Upper lobe of left lung (tissue), 6 donors: ENCODE results near the gene CCDC158. TPM values are rescaled to one million over a fixed set of nuclear protein-coding genes. Genes with fewer than 3 reads are reported as not detected.

Experiments
- ATAC-seq, 2 donors: fragments of 200-7000 bp; cut with Tn5 transposase; one replicate each; pipeline ENCODE4 v1.9.1; 2022; ENCODE audit warnings: mild to moderate bottlenecking in 2 of 2, moderate library complexity in 2 of 2; ENCODE audit not compliant: low FRiP score in 2 of 2
- DNase-seq, 2 donors: peaks; one replicate each; pipeline ENCODE4 v3.0.0-alpha.2; 2019 to 2020
- H3K27ac ChIP-seq, 4 donors: fragments of 200-600 bp; sonication (generic); one replicate each; pipeline ENCODE4 v1.5.1; 2016 to 2019
- H3K27me3 ChIP-seq, 4 donors: fragments of 200-600 bp; sonication (generic); one replicate each; pipeline ENCODE4 v1.5.1; 2017 to 2019
- H3K36me3 ChIP-seq, 4 donors: fragments of 200-600 bp; sonication (generic); one replicate each; pipeline ENCODE4 v1.5.1; 2016 to 2019
- H3K4me1 ChIP-seq, 4 donors: fragments of 200-600 bp; sonication (generic); one replicate each; pipeline ENCODE4 v1.5.1; 2018 to 2019
- H3K4me3 ChIP-seq, 4 donors: fragments of 200-600 bp; sonication (generic); one replicate each; pipeline ENCODE4 v1.5.1; 2017 to 2019; ENCODE audit warnings: mild to moderate bottlenecking in 2 of 4, moderate library complexity in 1 of 4
- H3K9me3 ChIP-seq, 4 donors: fragments of 200-600 bp; sonication (generic); one replicate each; pipeline ENCODE4 v1.5.1; 2018 to 2019
- EP300 ChIP-seq, 4 donors: sonication (generic); formaldehyde crosslinking; IDR thresholded peaks; one replicate each; pipeline ENCODE4 v1.5.1; 2017; ENCODE audit warnings: antibody characterized with exemption in 4 of 4, control low read depth in 2 of 4
- POLR2A ChIP-seq, 4 donors: fragments of 450-650 bp; IDR thresholded peaks; one replicate each; pipeline ENCODE4 v1.5.1; 2016 to 2017; ENCODE audit warnings: antibody characterized with exemption in 4 of 4, mild to moderate bottlenecking in 2 of 4
- POLR2AphosphoS5 ChIP-seq, 2 donors: sonication (generic); formaldehyde crosslinking; IDR thresholded peaks; one replicate each; pipeline ENCODE4 v1.5.1; 2017; ENCODE audit warnings: antibody characterized with exemption in 2 of 2
- WGBS, 2 donors: methylation state at CpG; one replicate each; pipeline ENCODE4 v1.1.5; 2017 to 2018; 5-methylcytosine and 5-hydroxymethylcytosine counted together
- total RNA-seq, 6 donors: library from RNA; depleted of rRNA in 4 of 6; stranded (reverse); fragments of >200 nt in 4 of 6; gene quantifications; one replicate each; pipeline versions ENCODE4 v1.1.0 to v1.2.1, GENCODE V29; 2016 to 2021
- TF ChIP-seq, protein P1 (sequence below), 6 experiments: fragments of 450-650 bp in 4 of 6; fragments of 200-600 bp in 2 of 6; sonication (generic) in 2 of 6; IDR thresholded peaks; one replicate each; pipeline ENCODE4 v1.5.1; 2016 to 2019; ENCODE audit warnings: antibody characterized with exemption in 6 of 6
- donor health status: DM: no; HTN: no; CAD: no; lungs with moderate emphysema.
- donor health status: DM: no; HTN: yes; CAD: no; lungs with severe emphysema.

Gene CCDC158
- total RNA-seq, 6 donors from 2014 or later = 0.11 to 1.0 (median 0.37) TPM; not detected in 1

DNA sequence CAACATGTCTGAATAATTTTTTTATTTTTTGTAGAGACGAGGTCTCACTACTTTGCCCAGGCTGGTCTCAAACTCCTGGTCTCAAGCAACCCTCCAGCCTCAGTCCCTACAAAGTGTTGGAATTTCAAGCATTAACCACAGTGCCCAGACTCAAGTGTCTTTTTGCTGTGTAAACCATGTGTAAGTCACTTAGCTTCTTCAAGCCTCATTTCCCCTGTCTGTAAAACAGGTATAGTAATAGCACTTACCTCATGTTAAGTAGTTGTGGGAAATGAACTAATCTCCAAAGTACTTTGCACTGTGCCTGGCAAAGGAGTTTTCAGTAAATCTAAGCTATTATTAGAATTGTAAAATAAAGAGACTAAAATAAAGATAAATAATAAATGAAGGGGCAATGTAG lies 78.8 kb downstream of the CCDC158 start:
- Histone ChIP-seq H3K9me3 (no peaks in the 10 kb centered on the region), H3K36me3 (no peaks in the 10 kb centered on the region), H3K4me3 (no peak overlapping the region), H3K27ac (no peak overlapping the region), H3K4me1 (no peaks in the 10 kb centered on the region), H3K27me3 (no peaks in the 10 kb centered on the region)
- peak in 1 of 2 donors; percentile 42 for DNase-seq
- no peak for TF ChIP-seq POLR2A (IDR thresholded peaks at IDR 0.05)
- peak; percentile 34 to 76 (median 48) for TF ChIP-seq EP300 (IDR thresholded peaks at IDR 0.05)
- peak in 1 of 2 donors; percentile 33 for TF ChIP-seq POLR2AphosphoS5 (IDR thresholded peaks at IDR 0.05)
- peak in 1 of 2 donors; percentile 69 for ATAC-seq
- WGBS, 2 donors = 42 to 70% methylated on average over 1 of the region's 1 CpG

GRCh38 chr4:76341063-76341462 lies 79.9 kb downstream of the CCDC158 start:
- Histone ChIP-seq H3K27me3 (no peaks in the 10 kb centered on the region), H3K4me3 (no peak overlapping the region), H3K36me3 (no peaks in the 10 kb centered on the region), H3K4me1 (no peaks in the 10 kb centered on the region), H3K9me3 (no peaks in the 10 kb centered on the region), H3K27ac (no peak overlapping the region)
- TF ChIP-seq POLR2AphosphoS5 (IDR thresholded peaks at IDR 0.05) (no peak), EP300 (IDR thresholded peaks at IDR 0.05) (no peak), POLR2A (IDR thresholded peaks at IDR 0.05) (no peak)
- TF ChIP-seq, protein P1, sequence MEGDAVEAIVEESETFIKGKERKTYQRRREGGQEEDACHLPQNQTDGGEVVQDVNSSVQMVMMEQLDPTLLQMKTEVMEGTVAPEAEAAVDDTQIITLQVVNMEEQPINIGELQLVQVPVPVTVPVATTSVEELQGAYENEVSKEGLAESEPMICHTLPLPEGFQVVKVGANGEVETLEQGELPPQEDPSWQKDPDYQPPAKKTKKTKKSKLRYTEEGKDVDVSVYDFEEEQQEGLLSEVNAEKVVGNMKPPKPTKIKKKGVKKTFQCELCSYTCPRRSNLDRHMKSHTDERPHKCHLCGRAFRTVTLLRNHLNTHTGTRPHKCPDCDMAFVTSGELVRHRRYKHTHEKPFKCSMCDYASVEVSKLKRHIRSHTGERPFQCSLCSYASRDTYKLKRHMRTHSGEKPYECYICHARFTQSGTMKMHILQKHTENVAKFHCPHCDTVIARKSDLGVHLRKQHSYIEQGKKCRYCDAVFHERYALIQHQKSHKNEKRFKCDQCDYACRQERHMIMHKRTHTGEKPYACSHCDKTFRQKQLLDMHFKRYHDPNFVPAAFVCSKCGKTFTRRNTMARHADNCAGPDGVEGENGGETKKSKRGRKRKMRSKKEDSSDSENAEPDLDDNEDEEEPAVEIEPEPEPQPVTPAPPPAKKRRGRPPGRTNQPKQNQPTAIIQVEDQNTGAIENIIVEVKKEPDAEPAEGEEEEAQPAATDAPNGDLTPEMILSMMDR (IDR thresholded peaks at IDR 0.05) = no peak
- ATAC-seq (peak in 1 of 2 donors; percentile 39), DNase-seq (no peak)

GRCh38 chr4:76339364-76339763 lies 81.6 kb downstream of the CCDC158 start:
- no peak overlapping the region for H3K4me3 ChIP-seq
- no peak for ATAC-seq
- no peaks in the 10 kb centered on the region for H3K4me1 ChIP-seq
- no peak overlapping the region for H3K27ac ChIP-seq
- no peaks in the 10 kb centered on the region for H3K9me3 ChIP-seq
- TF ChIP-seq EP300 (IDR thresholded peaks at IDR 0.05) (no peak), POLR2AphosphoS5 (IDR thresholded peaks at IDR 0.05) (no peak), POLR2A (IDR thresholded peaks at IDR 0.05) (no peak)
- TF ChIP-seq, protein P1 (IDR thresholded peaks at IDR 0.05) = no peak
- H3K27me3 ChIP-seq = no peaks in the 10 kb centered on the region
- 54 to 63% methylated on average over 2 of the region's 2 CpGs for WGBS, 2 donors
- H3K36me3 ChIP-seq = no peaks in the 10 kb centered on the region
- DNase-seq = no peak

DNA sequence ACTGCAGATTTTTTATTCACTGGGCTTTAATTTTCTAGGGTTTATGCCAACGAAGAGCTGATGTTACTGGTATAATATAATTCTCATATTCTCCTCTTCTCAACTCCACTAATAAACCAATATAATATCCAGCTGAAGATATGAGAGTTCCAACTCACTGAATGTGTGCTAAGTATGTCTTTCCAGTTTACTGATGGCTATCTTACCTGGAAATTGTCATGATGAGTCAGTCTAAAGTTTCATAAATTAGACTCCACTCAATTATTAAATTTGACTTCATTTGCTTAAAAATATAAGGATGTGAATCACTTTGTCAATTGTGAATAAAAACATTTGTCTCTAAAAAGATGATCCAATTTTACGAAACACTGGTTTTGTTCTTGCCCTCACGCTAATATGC lies 86.1 kb downstream of the CCDC158 start:
- Histone ChIP-seq H3K9me3 (no peaks in the 10 kb centered on the region), H3K27me3 (no peaks in the 10 kb centered on the region), H3K36me3 (no peaks in the 10 kb centered on the region), H3K4me1 (no peaks in the 10 kb centered on the region), H3K4me3 (no peak overlapping the region), H3K27ac (no peak overlapping the region)
- DNase-seq (no peak), ATAC-seq (no peak)
- TF ChIP-seq, protein P1 (IDR thresholded peaks at IDR 0.05) = no peak
- TF ChIP-seq POLR2AphosphoS5 (IDR thresholded peaks at IDR 0.05) (no peak), EP300 (IDR thresholded peaks at IDR 0.05) (no peak), POLR2A (IDR thresholded peaks at IDR 0.05) (no peak)
- 76 to 82% methylated on average over 3 of the region's 3 CpGs for WGBS, 2 donors

DNA sequence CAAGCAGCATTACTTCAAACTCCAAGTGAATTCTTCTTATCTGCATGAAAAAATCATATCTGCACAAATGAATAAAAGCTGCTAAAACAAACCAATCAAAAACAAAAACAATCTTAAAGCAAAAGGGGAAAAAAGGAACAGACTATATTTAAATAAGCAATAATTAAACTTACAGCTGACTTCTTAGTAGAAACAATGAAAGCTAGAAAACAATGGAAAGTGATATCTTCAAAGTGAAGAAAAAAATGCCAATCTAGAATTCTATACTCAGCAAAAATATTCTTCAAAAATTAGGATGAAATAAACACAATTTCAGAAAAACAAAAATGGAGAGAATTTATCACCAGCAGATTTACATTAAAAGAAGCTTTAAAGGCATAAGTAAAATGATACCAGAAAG lies 94.4 kb downstream of the CCDC158 start:
- Histone ChIP-seq H3K4me1 (no peaks in the 10 kb centered on the region), H3K9me3 (peaks cover 8 to 24% (median 12%) of the 10 kb centered on the region in 4 donors), H3K4me3 (no peak overlapping the region), H3K27me3 (no peaks in the 10 kb centered on the region), H3K36me3 (no peaks in the 10 kb centered on the region), H3K27ac (no peak overlapping the region)
- TF ChIP-seq POLR2AphosphoS5 (IDR thresholded peaks at IDR 0.05) = no peak
- TF ChIP-seq, protein P1 (IDR thresholded peaks at IDR 0.05) = no peak
- no peak for TF ChIP-seq POLR2A (IDR thresholded peaks at IDR 0.05)
- no peak for TF ChIP-seq EP300 (IDR thresholded peaks at IDR 0.05)
- DNase-seq (no peak), ATAC-seq (no peak)
